Heart left ventricle (tissue), 13 donors: ENCODE measurements around the gene DIP2C.

Experiments
- POLR2A ChIP-seq, 2 donors: fragments of 450-650 bp; IDR thresholded peaks; one replicate each; pipeline ENCODE4 v1.6.1; 2017; ENCODE audit warnings: antibody characterized with exemption in 2 of 2, mild to moderate bottlenecking in 2 of 2, moderate library complexity in 2 of 2
- TF ChIP-seq, protein P1 (sequence below), 12 donors: fragments of 200-600 bp; sonication (generic) in 4 of 12; IDR thresholded peaks; one replicate each; pipeline versions ENCODE4 v1.5.0 to v1.8.0; 2018 to 2022; ENCODE audit warnings: antibody characterized with exemption in 12 of 12, mild to moderate bottlenecking in 5 of 12
- donor health status: ischemic (EF 13 %, LVEDD 7.1; RV severe dilation, severe dysfunction).
- donor health status: DM: no; HTN: yes; CAD: no.
- donor health status: DM: no; HTN: no; CAD: no.
- donor health status: ischemic (EF 25% LVEDD 6.9; RV normal size, moderate dysfunction).
- donor health status: ischemic (EF 25% LVEDD 5.7; RV mildly dilated, moderate dysfunction).
- donor health status: ischemic (EF 35%, LVEDD 5.7; RV mildly dilated, moderate dysfunction).
- donor health status: nonischemic (EF 11% LVEDD 7.7; RV severe dilation, severe dysfunction).
- donor health status: DM: yes; HTN: yes; CAD: no.
- donor health status: PGD.
- donor health status: ischemic (EF 29% LVEDD 5.4; RV normal size, mild dysfunction).
- donor health status: nonischemic (EF 23%, LVEDD 6.1; RV moderate dilation, normal function).

DNA sequence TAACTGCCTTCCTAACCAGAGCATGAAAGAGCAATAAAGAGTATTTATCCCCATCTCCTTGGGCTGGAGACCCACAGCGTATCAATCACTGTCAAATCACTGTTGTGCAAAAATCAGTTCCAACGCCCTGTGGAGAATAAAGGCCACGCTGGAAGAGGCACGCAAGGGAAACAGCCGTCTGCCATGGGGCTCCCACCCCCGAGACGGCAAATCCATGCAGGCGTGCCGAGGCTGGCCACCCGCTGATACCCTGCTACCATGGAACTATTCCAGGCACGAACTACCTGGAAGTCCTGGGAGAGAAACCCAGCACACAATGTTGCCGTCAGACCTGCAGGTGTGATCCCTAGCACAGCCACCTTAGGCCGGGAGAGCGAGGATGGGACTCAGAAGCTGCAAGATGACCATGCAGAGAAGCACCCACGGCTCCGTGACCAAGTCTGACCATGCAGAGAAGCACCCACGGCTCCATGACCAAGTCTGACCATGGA is 185.3 kb downstream of the DIP2C start:
- TF ChIP-seq, protein P1, sequence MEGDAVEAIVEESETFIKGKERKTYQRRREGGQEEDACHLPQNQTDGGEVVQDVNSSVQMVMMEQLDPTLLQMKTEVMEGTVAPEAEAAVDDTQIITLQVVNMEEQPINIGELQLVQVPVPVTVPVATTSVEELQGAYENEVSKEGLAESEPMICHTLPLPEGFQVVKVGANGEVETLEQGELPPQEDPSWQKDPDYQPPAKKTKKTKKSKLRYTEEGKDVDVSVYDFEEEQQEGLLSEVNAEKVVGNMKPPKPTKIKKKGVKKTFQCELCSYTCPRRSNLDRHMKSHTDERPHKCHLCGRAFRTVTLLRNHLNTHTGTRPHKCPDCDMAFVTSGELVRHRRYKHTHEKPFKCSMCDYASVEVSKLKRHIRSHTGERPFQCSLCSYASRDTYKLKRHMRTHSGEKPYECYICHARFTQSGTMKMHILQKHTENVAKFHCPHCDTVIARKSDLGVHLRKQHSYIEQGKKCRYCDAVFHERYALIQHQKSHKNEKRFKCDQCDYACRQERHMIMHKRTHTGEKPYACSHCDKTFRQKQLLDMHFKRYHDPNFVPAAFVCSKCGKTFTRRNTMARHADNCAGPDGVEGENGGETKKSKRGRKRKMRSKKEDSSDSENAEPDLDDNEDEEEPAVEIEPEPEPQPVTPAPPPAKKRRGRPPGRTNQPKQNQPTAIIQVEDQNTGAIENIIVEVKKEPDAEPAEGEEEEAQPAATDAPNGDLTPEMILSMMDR (IDR thresholded peaks at IDR 0.05) = no peak
- TF ChIP-seq POLR2A (IDR thresholded peaks at IDR 0.05) = no peak
